ENCODE results near the gene GTF3A.

GTF3A gene

GRCh38 chr13:27379694-27380641 is 44.5 kb upstream of the GTF3A start:
- no peaks in the 10 kb centered on the region for H3K27me3 ChIP-seq (ENCODE audit: insufficient read depth, poor library complexity, severe bottlenecking)
- no peak for ATAC-seq (ENCODE audit: low read depth)
- peak; percentile 40 for TF ChIP-seq CTCF (IDR thresholded peaks at IDR 0.05; ENCODE audit: poor library complexity, severe bottlenecking)
- H3K4me1 ChIP-seq (ENCODE audit: insufficient read depth, poor library complexity, severe bottlenecking), result no peaks in the 10 kb centered on the region
- no peaks in the 10 kb centered on the region for H3K9me3 ChIP-seq (ENCODE audit: severe bottlenecking)
- H3K4me3 ChIP-seq (ENCODE audit: severe bottlenecking), result no peak overlapping the region
- H3K27ac ChIP-seq (ENCODE audit: poor library complexity, severe bottlenecking), result no peak overlapping the region
- no peaks in the 10 kb centered on the region for H3K36me3 ChIP-seq (ENCODE audit: low read depth)
- DNase-seq (ENCODE audit: low spot score), result no peak

DNA sequence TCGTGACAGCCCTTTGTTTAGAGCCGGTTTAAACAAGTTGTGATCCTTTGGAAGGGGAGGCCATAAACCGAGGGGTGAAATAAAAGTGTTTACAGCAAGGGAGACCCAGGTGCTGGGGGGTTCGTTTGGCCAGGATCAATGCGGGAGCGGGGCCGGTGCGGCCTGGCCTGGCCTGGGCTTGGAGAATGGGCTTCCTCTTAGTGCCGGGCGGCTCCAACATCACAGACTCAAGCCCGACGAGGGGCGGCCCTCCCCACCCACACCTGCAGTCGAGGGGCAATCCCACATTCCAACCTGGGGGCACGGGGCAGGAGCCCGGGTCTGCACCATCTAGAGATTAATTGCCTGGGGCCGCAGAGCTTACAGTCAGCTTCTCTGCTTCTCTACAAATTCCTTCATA is 42.8 kb upstream of the GTF3A start:
- no peaks in the 10 kb centered on the region for H3K9me3 ChIP-seq (ENCODE audit: severe bottlenecking)
- no peaks in the 10 kb centered on the region for H3K27me3 ChIP-seq (ENCODE audit: insufficient read depth, poor library complexity, severe bottlenecking)
- no peak overlapping the region for H3K27ac ChIP-seq (ENCODE audit: poor library complexity, severe bottlenecking)
- no peaks in the 10 kb centered on the region for H3K4me1 ChIP-seq (ENCODE audit: insufficient read depth, poor library complexity, severe bottlenecking)
- ATAC-seq (ENCODE audit: low read depth) (no peak), DNase-seq (ENCODE audit: low spot score) (no peak)
- no peak for TF ChIP-seq CTCF (IDR thresholded peaks at IDR 0.05; ENCODE audit: poor library complexity, severe bottlenecking)
- no peaks in the 10 kb centered on the region for H3K36me3 ChIP-seq (ENCODE audit: low read depth)
- H3K4me3 ChIP-seq (ENCODE audit: severe bottlenecking), result no peak overlapping the region

- ATAC-seq (ENCODE audit: low read depth) (no peak), DNase-seq (ENCODE audit: low spot score) (no peak)
- H3K4me3 ChIP-seq (ENCODE audit: severe bottlenecking), result no peak overlapping the region
- H3K36me3 ChIP-seq (ENCODE audit: low read depth), result no peaks in the 10 kb centered on the region
- H3K4me1 ChIP-seq (ENCODE audit: insufficient read depth, poor library complexity, severe bottlenecking), result no peaks in the 10 kb centered on the region
- H3K27me3 ChIP-seq (ENCODE audit: insufficient read depth, poor library complexity, severe bottlenecking), result no peaks in the 10 kb centered on the region
- no peaks in the 10 kb centered on the region for H3K9me3 ChIP-seq (ENCODE audit: severe bottlenecking)
- no peak overlapping the region for H3K27ac ChIP-seq (ENCODE audit: poor library complexity, severe bottlenecking)
- TF ChIP-seq CTCF (IDR thresholded peaks at IDR 0.05; ENCODE audit: poor library complexity, severe bottlenecking), result no peak
Observed at GRCh38 chr13:27383104-27383921, 41.1 kb upstream of the GTF3A start.

- no peaks in the 10 kb centered on the region for H3K9me3 ChIP-seq (ENCODE audit: severe bottlenecking)
- DNase-seq (ENCODE audit: low spot score), result no peak
- H3K27ac ChIP-seq (ENCODE audit: poor library complexity, severe bottlenecking), result no peak overlapping the region
- ATAC-seq (ENCODE audit: low read depth), result no peak
- H3K4me3 ChIP-seq (ENCODE audit: severe bottlenecking), result no peak overlapping the region
- H3K36me3 ChIP-seq (ENCODE audit: low read depth), result no peaks in the 10 kb centered on the region
- H3K27me3 ChIP-seq (ENCODE audit: insufficient read depth, poor library complexity, severe bottlenecking), result no peaks in the 10 kb centered on the region
- TF ChIP-seq CTCF (IDR thresholded peaks at IDR 0.05; ENCODE audit: poor library complexity, severe bottlenecking), result no peak
- H3K4me1 ChIP-seq (ENCODE audit: insufficient read depth, poor library complexity, severe bottlenecking), result no peaks in the 10 kb centered on the region
Observed at GRCh38 chr13:27384285-27384684, 40.1 kb upstream of the GTF3A start.
